HG03066 (cell line): ENCODE data around the gene KLF13.

ENCODE experiments used
- ATAC-seq: cut with Tn5 transposase; IDR thresholded peaks from one replicate; pipeline ENCODE4 v1.9.1; 2021; ENCODE audit warnings: low read depth; ENCODE audit not compliant: unreplicated experiment

The KLF13 gene

GRCh38 chr15:31298707-31299172 is 27.9 kb upstream of the KLF13 start:
- no peak for ATAC-seq

GRCh38 chr15:31300208-31300661 is 26.4 kb upstream of the KLF13 start:
- no peak for ATAC-seq

- no peak for ATAC-seq
Observed at GRCh38 chr15:31300981-31301672, 25.5 kb upstream of the KLF13 start.

GRCh38 chr15:31301673-31301990 is 25.0 kb upstream of the KLF13 start:
- no peak for ATAC-seq

GRCh38 chr15:31302029-31302657 is 24.5 kb upstream of the KLF13 start:
- no peak for ATAC-seq

GRCh38 chr15:31302778-31303725 is 23.6 kb upstream of the KLF13 start:
- no peak for ATAC-seq

- no peak for ATAC-seq
Observed at GRCh38 chr15:31303726-31304648, 22.6 kb upstream of the KLF13 start.

GRCh38 chr15:31304751-31305365 is 21.8 kb upstream of the KLF13 start:
- no peak for ATAC-seq

- ATAC-seq, result no peak
Observed at GRCh38 chr15:31305375-31305774, 21.3 kb upstream of the KLF13 start.

- ATAC-seq, result no peak
Observed at GRCh38 chr15:31305796-31306425, 20.7 kb upstream of the KLF13 start.

- ATAC-seq, result no peak
Observed at GRCh38 chr15:31306426-31307269, 20.0 kb upstream of the KLF13 start.

- no peak for ATAC-seq
Observed at GRCh38 chr15:31307270-31308184, 19.1 kb upstream of the KLF13 start.

- ATAC-seq, result no peak
Observed at GRCh38 chr15:31308185-31308639, 18.4 kb upstream of the KLF13 start.

GRCh38 chr15:31309893-31310606 is 16.6 kb upstream of the KLF13 start:
- ATAC-seq, result no peak

GRCh38 chr15:31311735-31312619 is 14.7 kb upstream of the KLF13 start:
- no peak for ATAC-seq

- ATAC-seq, result no peak
Observed at GRCh38 chr15:31313223-31313622, 13.4 kb upstream of the KLF13 start.
